ENCODE measurements around the gene SNRK.

SNRK gene

DNA sequence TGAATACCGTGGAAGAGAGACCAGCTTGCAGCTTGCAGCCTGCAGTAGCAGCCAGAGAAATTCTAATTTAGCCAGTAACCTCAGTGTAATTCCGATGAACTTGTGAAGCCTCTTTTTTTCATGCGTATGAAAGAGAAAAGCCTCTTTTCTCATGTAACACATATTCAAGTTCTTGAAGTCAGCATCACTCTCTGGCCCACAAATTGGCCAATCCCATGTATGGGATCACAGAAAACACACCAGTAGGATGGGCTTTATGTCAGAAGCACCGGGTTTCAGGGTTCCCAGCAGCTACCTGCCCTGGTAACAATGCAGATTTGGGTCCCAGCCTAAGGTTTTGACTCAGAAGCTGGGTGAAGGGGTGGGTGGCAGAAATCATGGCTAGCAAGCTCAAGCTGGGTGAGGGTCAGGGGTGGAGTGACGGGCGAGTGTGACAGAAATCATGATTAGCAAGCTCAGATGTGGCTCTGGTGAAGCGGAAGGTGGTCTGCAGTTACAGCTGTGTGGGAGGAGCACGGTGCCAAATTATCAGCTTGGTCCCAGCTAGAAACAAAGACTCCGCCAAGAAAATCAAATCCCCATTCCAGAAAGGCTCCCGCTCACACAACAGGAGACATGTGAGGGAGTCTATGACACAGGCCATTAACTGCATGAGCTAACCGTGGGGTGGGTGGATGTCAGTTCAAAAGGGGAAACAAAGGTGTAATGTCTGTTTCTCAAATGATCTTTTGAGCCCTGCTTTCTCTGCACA lies 86.6 kb downstream of the SNRK start:
- Histone ChIP-seq H3K27me3 (no peaks in the 10 kb centered on the region), H3K36me3 (no peaks in the 10 kb centered on the region), H3K4me1 (no peaks in the 10 kb centered on the region), H3K4me3 (ENCODE audit: low read depth, low read length) (no peak overlapping the region), H3K9me3 (no peaks in the 10 kb centered on the region)
- TF ChIP-seq, protein P1, sequence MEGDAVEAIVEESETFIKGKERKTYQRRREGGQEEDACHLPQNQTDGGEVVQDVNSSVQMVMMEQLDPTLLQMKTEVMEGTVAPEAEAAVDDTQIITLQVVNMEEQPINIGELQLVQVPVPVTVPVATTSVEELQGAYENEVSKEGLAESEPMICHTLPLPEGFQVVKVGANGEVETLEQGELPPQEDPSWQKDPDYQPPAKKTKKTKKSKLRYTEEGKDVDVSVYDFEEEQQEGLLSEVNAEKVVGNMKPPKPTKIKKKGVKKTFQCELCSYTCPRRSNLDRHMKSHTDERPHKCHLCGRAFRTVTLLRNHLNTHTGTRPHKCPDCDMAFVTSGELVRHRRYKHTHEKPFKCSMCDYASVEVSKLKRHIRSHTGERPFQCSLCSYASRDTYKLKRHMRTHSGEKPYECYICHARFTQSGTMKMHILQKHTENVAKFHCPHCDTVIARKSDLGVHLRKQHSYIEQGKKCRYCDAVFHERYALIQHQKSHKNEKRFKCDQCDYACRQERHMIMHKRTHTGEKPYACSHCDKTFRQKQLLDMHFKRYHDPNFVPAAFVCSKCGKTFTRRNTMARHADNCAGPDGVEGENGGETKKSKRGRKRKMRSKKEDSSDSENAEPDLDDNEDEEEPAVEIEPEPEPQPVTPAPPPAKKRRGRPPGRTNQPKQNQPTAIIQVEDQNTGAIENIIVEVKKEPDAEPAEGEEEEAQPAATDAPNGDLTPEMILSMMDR (IDR thresholded peaks at IDR 0.05; ENCODE audit: low read depth, low read length), result no peak
- no peak for DNase-seq

DNA sequence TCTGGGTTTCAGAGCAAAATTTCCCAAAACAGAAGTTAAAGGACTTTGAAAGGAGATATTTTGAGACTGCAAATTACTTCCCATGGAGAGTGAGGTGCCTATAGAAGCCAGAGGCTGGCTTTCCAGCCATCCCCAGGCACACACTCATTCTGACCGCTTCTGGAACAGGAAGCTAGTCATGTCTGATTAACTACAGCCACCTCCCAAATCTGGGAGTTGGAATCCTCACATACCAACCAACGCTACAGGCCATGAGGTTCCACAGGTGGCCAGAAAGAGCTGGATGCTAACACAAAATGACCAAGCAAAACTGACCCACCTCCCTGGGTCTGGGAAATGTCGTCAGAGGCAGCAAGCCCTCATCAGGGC lies 87.2 kb downstream of the SNRK start:
- DNase-seq, result no peak
- Histone ChIP-seq H3K9me3 (no peaks in the 10 kb centered on the region), H3K36me3 (no peaks in the 10 kb centered on the region), H3K4me1 (no peaks in the 10 kb centered on the region), H3K4me3 (ENCODE audit: low read depth, low read length) (no peak overlapping the region), H3K27me3 (no peaks in the 10 kb centered on the region)
- TF ChIP-seq, protein P1 (IDR thresholded peaks at IDR 0.05; ENCODE audit: low read depth, low read length), result no peak

DNA sequence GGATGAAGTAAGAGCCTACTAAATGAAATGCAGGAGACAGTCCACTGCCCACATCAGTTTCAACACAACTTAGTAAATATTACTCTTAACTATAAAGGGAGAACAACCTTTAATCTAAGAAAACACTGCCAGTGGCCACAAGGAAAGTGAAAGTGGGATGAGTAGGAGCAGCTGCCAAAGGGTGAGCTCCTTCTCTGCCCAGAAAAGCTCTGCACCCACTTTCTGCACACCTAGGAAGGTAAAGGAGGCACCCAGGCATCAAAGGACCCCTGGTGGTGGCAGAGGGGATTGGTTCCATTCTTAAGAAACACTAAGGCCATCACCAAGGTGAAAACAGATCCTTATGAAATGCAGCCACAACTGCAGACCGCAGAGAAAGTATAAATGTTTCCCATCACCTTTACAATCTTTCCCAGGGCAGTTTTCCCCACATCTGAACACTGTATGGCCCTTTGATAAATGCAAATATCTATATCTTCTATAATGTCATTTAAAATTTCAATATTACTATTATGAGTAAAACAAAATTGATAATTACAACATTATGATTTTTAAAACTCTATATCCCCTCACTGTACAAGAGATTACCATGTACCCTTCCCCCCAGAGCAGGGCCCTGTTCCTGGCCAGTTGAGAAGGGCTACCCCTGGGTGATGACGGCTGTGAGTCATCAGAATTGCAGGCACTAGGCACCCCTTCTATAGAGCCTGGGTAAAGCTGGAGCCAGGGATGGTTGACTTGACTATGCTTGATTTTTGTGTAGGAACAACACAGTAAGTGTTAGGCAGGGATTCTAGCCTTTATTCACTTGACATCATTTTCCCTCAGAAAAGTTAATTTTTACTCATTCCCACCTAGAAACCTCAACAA lies 92.0 kb downstream of the SNRK start:
- TF ChIP-seq, protein P1 (IDR thresholded peaks at IDR 0.05; ENCODE audit: low read depth, low read length), result peak; percentile 59
- H3K36me3 ChIP-seq, result no peaks in the 10 kb centered on the region
- peak; percentile 19 for DNase-seq
- no peaks in the 10 kb centered on the region for H3K27me3 ChIP-seq
- H3K9me3 ChIP-seq, result no peaks in the 10 kb centered on the region
- H3K4me1 ChIP-seq, result no peaks in the 10 kb centered on the region
- no peak overlapping the region for H3K4me3 ChIP-seq (ENCODE audit: low read depth, low read length)

DNA sequence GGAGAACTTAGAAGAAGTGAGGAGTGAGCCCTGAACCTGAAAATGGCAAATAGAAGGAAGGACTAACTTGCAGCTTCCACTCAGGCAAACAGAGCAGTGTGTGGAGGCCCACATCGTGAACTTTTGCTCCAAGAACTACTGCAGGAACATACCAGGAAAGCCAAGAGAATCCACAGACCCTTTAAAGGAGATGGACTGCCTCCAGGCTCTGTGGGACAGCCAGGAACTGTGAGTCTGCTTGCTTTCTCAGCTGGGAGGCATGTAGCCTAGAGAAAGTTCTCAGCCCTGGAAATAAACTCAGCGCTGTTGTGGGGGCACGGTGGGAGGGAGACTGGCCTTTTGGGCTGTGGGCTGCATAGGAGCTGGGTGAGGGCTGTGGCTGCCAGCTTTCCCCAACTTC lies 93.0 kb downstream of the SNRK start:
- DNase-seq, result no peak
- TF ChIP-seq, protein P1 (IDR thresholded peaks at IDR 0.05; ENCODE audit: low read depth, low read length), result no peak
- H3K27me3 ChIP-seq, result no peaks in the 10 kb centered on the region
- no peaks in the 10 kb centered on the region for H3K4me1 ChIP-seq
- H3K36me3 ChIP-seq, result no peaks in the 10 kb centered on the region
- H3K9me3 ChIP-seq, result no peaks in the 10 kb centered on the region
- no peak overlapping the region for H3K4me3 ChIP-seq (ENCODE audit: low read depth, low read length)

DNA sequence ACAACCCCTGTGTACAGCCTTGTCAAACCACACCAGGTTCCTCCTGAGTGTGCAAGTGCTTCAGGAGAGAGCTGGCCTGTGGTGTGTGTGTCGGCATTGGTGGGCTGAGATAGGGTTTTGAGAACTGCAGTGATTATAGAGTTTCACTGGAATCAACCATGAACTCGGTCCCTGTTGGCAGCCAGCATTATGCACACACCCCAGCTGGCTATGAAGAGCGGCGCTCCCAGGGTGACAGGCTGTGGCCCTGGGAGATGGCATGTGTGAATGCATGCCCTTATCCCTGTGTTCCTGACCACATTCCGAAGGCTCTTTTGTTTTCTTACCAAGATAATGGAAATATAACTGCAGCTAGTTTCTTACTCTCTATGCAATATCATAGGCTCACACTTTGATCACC lies 101.8 kb downstream of the SNRK start:
- Histone ChIP-seq H3K36me3 (no peaks in the 10 kb centered on the region), H3K4me1 (no peaks in the 10 kb centered on the region), H3K27me3 (no peaks in the 10 kb centered on the region), H3K9me3 (no peaks in the 10 kb centered on the region), H3K4me3 (ENCODE audit: low read depth, low read length) (no peak overlapping the region)
- DNase-seq, result no peak
- TF ChIP-seq, protein P1 (IDR thresholded peaks at IDR 0.05; ENCODE audit: low read depth, low read length), result no peak

DNA sequence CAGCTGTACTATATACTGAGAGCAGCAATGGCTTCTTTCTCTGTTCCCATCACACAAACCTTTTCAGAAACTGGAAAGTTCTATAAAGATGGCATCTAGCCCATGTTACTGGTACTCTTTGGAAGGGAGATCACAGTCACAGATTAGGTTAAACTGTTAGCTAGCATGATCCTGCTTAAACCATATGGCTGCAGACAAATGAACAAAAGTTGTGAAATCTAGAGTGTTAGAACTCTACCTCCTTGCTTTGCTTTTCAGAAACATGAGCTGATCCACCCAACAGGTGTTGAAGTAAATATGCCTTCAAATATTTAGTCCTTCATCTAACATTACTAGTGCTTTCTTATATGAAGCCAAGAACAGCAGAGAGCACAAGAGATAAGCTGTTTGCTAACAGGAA lies 102.6 kb downstream of the SNRK start:
- no peaks in the 10 kb centered on the region for H3K4me1 ChIP-seq
- H3K36me3 ChIP-seq, result no peaks in the 10 kb centered on the region
- no peaks in the 10 kb centered on the region for H3K9me3 ChIP-seq
- TF ChIP-seq, protein P1 (IDR thresholded peaks at IDR 0.05; ENCODE audit: low read depth, low read length), result no peak
- H3K4me3 ChIP-seq (ENCODE audit: low read depth, low read length), result no peak overlapping the region
- H3K27me3 ChIP-seq, result no peaks in the 10 kb centered on the region
- DNase-seq, result no peak
